Measurements from ENCODE around the gene TOB1.
"Not testable (repeated sequence)": the region's sequence is repeated elsewhere in the genome, so short reads cannot be mapped to it uniquely, and the experiment has no call there.

TOB1 gene

GRCh38 chr17:50861822-50862528 lies 4.2 kb downstream of the TOB1 start:
- Histone ChIP-seq H3K27ac (ENCODE audit: insufficient read depth, low read length, poor library complexity, severe bottlenecking) (no peak overlapping the region), H3K36me3 (ENCODE audit: control insufficient read depth, insufficient read depth, low read length) (peaks cover 15% of the 10 kb centered on the region), H3K9me3 (ENCODE audit: control insufficient read depth, low read length) (no peaks in the 10 kb centered on the region), H3K4me3 (ENCODE audit: insufficient read depth, low read depth, low read length, poor library complexity, severe bottlenecking) (no peak overlapping the region), H3K27me3 (replicated peaks; ENCODE audit: control insufficient read depth, insufficient read depth, low read length, poor library complexity, severe bottlenecking) (no peaks in the 10 kb centered on the region), H3K4me1 (ENCODE audit: control insufficient read depth, insufficient read depth, low read length, poor library complexity, severe bottlenecking) (peaks cover 22% of the 10 kb centered on the region)
- no peak for DNase-seq

- H3K27me3 ChIP-seq (replicated peaks; ENCODE audit: control insufficient read depth, insufficient read depth, low read length, poor library complexity, severe bottlenecking): no peaks in the 10 kb centered on the region
- H3K4me1 ChIP-seq (ENCODE audit: control insufficient read depth, insufficient read depth, low read length, poor library complexity, severe bottlenecking): peaks cover 19% of the 10 kb centered on the region
- no peak for DNase-seq
- H3K9me3 ChIP-seq (ENCODE audit: control insufficient read depth, low read length): no peaks in the 10 kb centered on the region
- H3K4me3 ChIP-seq (ENCODE audit: insufficient read depth, low read depth, low read length, poor library complexity, severe bottlenecking): no peak overlapping the region
- peak overlapping the region; percentile 31 for H3K27ac ChIP-seq (ENCODE audit: insufficient read depth, low read length, poor library complexity, severe bottlenecking)
- H3K36me3 ChIP-seq (ENCODE audit: control insufficient read depth, insufficient read depth, low read length): peaks cover 15% of the 10 kb centered on the region
Observed at GRCh38 chr17:50861334-50861676, 4.8 kb downstream of the TOB1 start.

GRCh38 chr17:50859727-50860126 lies 6.4 kb downstream of the TOB1 start:
- not testable (repeated sequence) for DNase-seq
- H3K4me1 ChIP-seq (ENCODE audit: control insufficient read depth, insufficient read depth, low read length, poor library complexity, severe bottlenecking): peaks cover 19% of the 10 kb centered on the region

GRCh38 chr17:50858486-50859225 lies 7.5 kb downstream of the TOB1 start:
- no peaks in the 10 kb centered on the region for H3K9me3 ChIP-seq (ENCODE audit: control insufficient read depth, low read length)
- H3K36me3 ChIP-seq (ENCODE audit: control insufficient read depth, insufficient read depth, low read length): peaks cover 14% of the 10 kb centered on the region
- H3K27me3 ChIP-seq (replicated peaks; ENCODE audit: control insufficient read depth, insufficient read depth, low read length, poor library complexity, severe bottlenecking): no peaks in the 10 kb centered on the region
- no peak overlapping the region for H3K27ac ChIP-seq (ENCODE audit: insufficient read depth, low read length, poor library complexity, severe bottlenecking)
- peaks cover 14% of the 10 kb centered on the region for H3K4me1 ChIP-seq (ENCODE audit: control insufficient read depth, insufficient read depth, low read length, poor library complexity, severe bottlenecking)
- no peak for DNase-seq
- no peak overlapping the region for H3K4me3 ChIP-seq (ENCODE audit: insufficient read depth, low read depth, low read length, poor library complexity, severe bottlenecking)

More at GRCh38 chr17:50859727-50860126, 6.4 kb downstream of the TOB1 start:
- H3K36me3 ChIP-seq (ENCODE audit: control insufficient read depth, insufficient read depth, low read length): peaks cover 15% of the 10 kb centered on the region
- not testable (repeated sequence) for H3K27ac ChIP-seq (ENCODE audit: insufficient read depth, low read length, poor library complexity, severe bottlenecking); H3K9me3 ChIP-seq (ENCODE audit: control insufficient read depth, low read length); H3K27me3 ChIP-seq (replicated peaks; ENCODE audit: control insufficient read depth, insufficient read depth, low read length, poor library complexity, severe bottlenecking); H3K4me3 ChIP-seq (ENCODE audit: insufficient read depth, low read depth, low read length, poor library complexity, severe bottlenecking)

GRCh38 chr17:50856431-50856830 lies 9.7 kb downstream of the TOB1 start:
- no peak for DNase-seq

GRCh38 chr17:50855708-50856330 lies 10.3 kb downstream of the TOB1 start:
- no peak for DNase-seq
- Histone ChIP-seq H3K4me1 (ENCODE audit: control insufficient read depth, insufficient read depth, low read length, poor library complexity, severe bottlenecking) (peaks cover 5% of the 10 kb centered on the region), H3K27me3 (replicated peaks; ENCODE audit: control insufficient read depth, insufficient read depth, low read length, poor library complexity, severe bottlenecking) (no peaks in the 10 kb centered on the region), H3K9me3 (ENCODE audit: control insufficient read depth, low read length) (no peaks in the 10 kb centered on the region), H3K4me3 (ENCODE audit: insufficient read depth, low read depth, low read length, poor library complexity, severe bottlenecking) (no peak overlapping the region), H3K36me3 (ENCODE audit: control insufficient read depth, insufficient read depth, low read length) (no peaks in the 10 kb centered on the region), H3K27ac (ENCODE audit: insufficient read depth, low read length, poor library complexity, severe bottlenecking) (no peak overlapping the region)

More at GRCh38 chr17:50856431-50856830, 9.7 kb downstream of the TOB1 start:
- Histone ChIP-seq H3K9me3 (ENCODE audit: control insufficient read depth, low read length) (no peaks in the 10 kb centered on the region), H3K36me3 (ENCODE audit: control insufficient read depth, insufficient read depth, low read length) (no peaks in the 10 kb centered on the region), H3K4me3 (ENCODE audit: insufficient read depth, low read depth, low read length, poor library complexity, severe bottlenecking) (no peak overlapping the region), H3K27me3 (replicated peaks; ENCODE audit: control insufficient read depth, insufficient read depth, low read length, poor library complexity, severe bottlenecking) (no peaks in the 10 kb centered on the region), H3K27ac (ENCODE audit: insufficient read depth, low read length, poor library complexity, severe bottlenecking) (no peak overlapping the region), H3K4me1 (ENCODE audit: control insufficient read depth, insufficient read depth, low read length, poor library complexity, severe bottlenecking) (peaks cover 5% of the 10 kb centered on the region)

- no peaks in the 10 kb centered on the region for H3K27me3 ChIP-seq (replicated peaks; ENCODE audit: control insufficient read depth, insufficient read depth, low read length, poor library complexity, severe bottlenecking)
- no peaks in the 10 kb centered on the region for H3K36me3 ChIP-seq (ENCODE audit: control insufficient read depth, insufficient read depth, low read length)
- no peak for DNase-seq
- no peak overlapping the region for H3K27ac ChIP-seq (ENCODE audit: insufficient read depth, low read length, poor library complexity, severe bottlenecking)
- peaks cover 5% of the 10 kb centered on the region for H3K4me1 ChIP-seq (ENCODE audit: control insufficient read depth, insufficient read depth, low read length, poor library complexity, severe bottlenecking)
- no peak overlapping the region for H3K4me3 ChIP-seq (ENCODE audit: insufficient read depth, low read depth, low read length, poor library complexity, severe bottlenecking)
- H3K9me3 ChIP-seq (ENCODE audit: control insufficient read depth, low read length): no peaks in the 10 kb centered on the region
Observed at GRCh38 chr17:50853781-50854180, 12.4 kb downstream of the TOB1 start.

GRCh38 chr17:50853015-50853615 lies 13.0 kb downstream of the TOB1 start:
- Histone ChIP-seq H3K4me1 (ENCODE audit: control insufficient read depth, insufficient read depth, low read length, poor library complexity, severe bottlenecking) (peaks cover 5% of the 10 kb centered on the region), H3K36me3 (ENCODE audit: control insufficient read depth, insufficient read depth, low read length) (no peaks in the 10 kb centered on the region), H3K9me3 (ENCODE audit: control insufficient read depth, low read length) (no peaks in the 10 kb centered on the region), H3K27ac (ENCODE audit: insufficient read depth, low read length, poor library complexity, severe bottlenecking) (no peak overlapping the region), H3K27me3 (replicated peaks; ENCODE audit: control insufficient read depth, insufficient read depth, low read length, poor library complexity, severe bottlenecking) (no peaks in the 10 kb centered on the region), H3K4me3 (ENCODE audit: insufficient read depth, low read depth, low read length, poor library complexity, severe bottlenecking) (no peak overlapping the region)
- DNase-seq: no peak

- Histone ChIP-seq H3K4me1 (ENCODE audit: control insufficient read depth, insufficient read depth, low read length, poor library complexity, severe bottlenecking) (peaks cover 5% of the 10 kb centered on the region), H3K9me3 (ENCODE audit: control insufficient read depth, low read length) (no peaks in the 10 kb centered on the region), H3K27me3 (replicated peaks; ENCODE audit: control insufficient read depth, insufficient read depth, low read length, poor library complexity, severe bottlenecking) (no peaks in the 10 kb centered on the region), H3K27ac (ENCODE audit: insufficient read depth, low read length, poor library complexity, severe bottlenecking) (no peak overlapping the region), H3K4me3 (ENCODE audit: insufficient read depth, low read depth, low read length, poor library complexity, severe bottlenecking) (no peak overlapping the region), H3K36me3 (ENCODE audit: control insufficient read depth, insufficient read depth, low read length) (no peaks in the 10 kb centered on the region)
- DNase-seq: no peak
Observed at GRCh38 chr17:50850640-50851039, 15.5 kb downstream of the TOB1 start.

GRCh38 chr17:50848711-50849110 lies 17.4 kb downstream of the TOB1 start:
- no peak overlapping the region for H3K27ac ChIP-seq (ENCODE audit: insufficient read depth, low read length, poor library complexity, severe bottlenecking)
- DNase-seq: no peak

More at GRCh38 chr17:50848711-50849110, 17.4 kb downstream of the TOB1 start:
- Histone ChIP-seq H3K9me3 (ENCODE audit: control insufficient read depth, low read length) (no peaks in the 10 kb centered on the region), H3K27me3 (replicated peaks; ENCODE audit: control insufficient read depth, insufficient read depth, low read length, poor library complexity, severe bottlenecking) (no peaks in the 10 kb centered on the region), H3K36me3 (ENCODE audit: control insufficient read depth, insufficient read depth, low read length) (no peaks in the 10 kb centered on the region), H3K4me1 (ENCODE audit: control insufficient read depth, insufficient read depth, low read length, poor library complexity, severe bottlenecking) (peaks cover 5% of the 10 kb centered on the region), H3K4me3 (ENCODE audit: insufficient read depth, low read depth, low read length, poor library complexity, severe bottlenecking) (no peak overlapping the region)
